ENCODE data around the gene UBXN4. TPM values are rescaled to one million over a fixed set of nuclear protein-coding genes. Genes with fewer than 3 reads are reported as not detected.
"Not testable (repeated sequence)": the region's sequence is repeated elsewhere in the genome, so short reads cannot be mapped to it uniquely, and the experiment has no call there.

Gene UBXN4
- total and polyA plus RNA-seq, 2 donors (not counting 3 experiments of a cell fraction or from before 2014, with no cell fraction given) = 40.8 to 108 TPM

GRCh38 chr2:135792401-135793150 is 50.9 kb downstream of the UBXN4 start:
- dilution Hi-C loops (cut with MboI; ENCODE audit: extremely low pct_ligation_motif_present, low sequenced_read_pairs) = no loop called here
- POLR2A ChIA-PET = no interaction called here

GRCh38 chr2:135795641-135796040 is 54.0 kb downstream of the UBXN4 start:
- FAIRE-seq; H2AFZ ChIP-seq (ENCODE audit: low read depth, low read length); H3K4me1 ChIP-seq (ENCODE audit: control insufficient read depth, extremely low read depth, insufficient read depth, low read length); H3K9me1 ChIP-seq (replicated peaks; ENCODE audit: control insufficient read depth, extremely low read depth, insufficient read depth, low read length); H3K36me3 ChIP-seq (ENCODE audit: control insufficient read depth in 2 of 2, extremely low read depth in 1 of 2, insufficient read depth in 2 of 2, low read length in 2 of 2); H3K9me3 ChIP-seq (replicated peaks; ENCODE audit: control insufficient read depth, insufficient read depth, low read length); H4K20me1 ChIP-seq (replicated peaks; ENCODE audit: control insufficient read depth, extremely low read depth, insufficient read depth, low read length); H3K27me3 ChIP-seq (ENCODE audit: control insufficient read depth in 2 of 2, insufficient read depth in 2 of 2, low read length in 2 of 2); BruUV-seq (replicated peaks); H3K4me3 ChIP-seq (replicated peaks in 1 of 3; ENCODE audit: insufficient read depth in 1 of 3, low read depth in 1 of 3, low read length in 3 of 3); H3K9ac ChIP-seq (replicated peaks; ENCODE audit: extremely low read depth, insufficient read depth, low read length); H3K79me2 ChIP-seq (ENCODE audit: control insufficient read depth, insufficient read depth, low read length); dilution Hi-C loops (cut with MboI; ENCODE audit: extremely low pct_ligation_motif_present, low sequenced_read_pairs); H3K4me2 ChIP-seq (ENCODE audit: insufficient read depth, low read length); POLR2A ChIA-PET; DNase-seq (ENCODE audit: low read depth, low spot score); H3K27ac ChIP-seq (ENCODE audit: insufficient read depth, low read depth, low read length): not testable (repeated sequence)
- intact Hi-C loops (cut with micrococcal nuclease) = loop anchor here (2.0 to 5.0 kb wide), 2 partner anchors 323 to 589 kb away; no protein-coding TSS in a partner anchor
- CTCF ChIA-PET = interaction anchor here (4.3 to 5.1 kb wide), 3 partner anchors 11 to 806 kb away, joined by 68 to 88 read pairs (median 78); no protein-coding TSS in a partner anchor

More at GRCh38 chr2:135792401-135793150, 50.9 kb downstream of the UBXN4 start:
- no TSS peak for BruUV-seq (replicated peaks)
- no peak overlapping the region for H3K4me3 ChIP-seq (replicated peaks in 1 of 3; ENCODE audit: insufficient read depth in 1 of 3, low read depth in 1 of 3, low read length in 3 of 3)
- H4K20me1 ChIP-seq (replicated peaks; ENCODE audit: control insufficient read depth, extremely low read depth, insufficient read depth, low read length) = no peaks in the 10 kb centered on the region
- no peaks in the 10 kb centered on the region for H3K9me1 ChIP-seq (replicated peaks; ENCODE audit: control insufficient read depth, extremely low read depth, insufficient read depth, low read length)
- no peak overlapping the region for H3K9ac ChIP-seq (replicated peaks; ENCODE audit: extremely low read depth, insufficient read depth, low read length)
- H3K4me1 ChIP-seq (ENCODE audit: control insufficient read depth, extremely low read depth, insufficient read depth, low read length) = no peaks in the 10 kb centered on the region
- H3K4me2 ChIP-seq (ENCODE audit: insufficient read depth, low read length) = no peak overlapping the region
- no peak for DNase-seq (ENCODE audit: low read depth, low spot score)
- TF ChIP-seq MAX (IDR thresholded peaks at IDR 0.05; ENCODE audit: insufficient read depth, insufficient read length) (no peak), MYC (IDR thresholded peaks at IDR 0.05; ENCODE audit: low read depth, low read length) (no peak), FOS (IDR thresholded peaks at IDR 0.05; ENCODE audit: borderline replicate concordance, insufficient read depth, low read length) (no peak)
- H2AFZ ChIP-seq (ENCODE audit: low read depth, low read length) = no peak overlapping the region
- no peak overlapping the region for H3K27ac ChIP-seq (ENCODE audit: insufficient read depth, low read depth, low read length)
- H3K9me3 ChIP-seq (replicated peaks; ENCODE audit: control insufficient read depth, insufficient read depth, low read length) = no peaks in the 10 kb centered on the region
- CTCF ChIA-PET = interaction anchor here (0.6 to 2.0 kb wide), 4 partner anchors 10 to 804 kb away, joined by 3 to 4 read pairs (median 3); no protein-coding TSS in a partner anchor
- no peaks in the 10 kb centered on the region for H3K36me3 ChIP-seq (ENCODE audit: control insufficient read depth in 2 of 2, extremely low read depth in 1 of 2, insufficient read depth in 2 of 2, low read length in 2 of 2)
- FAIRE-seq = no peak
- intact Hi-C loops (cut with micrococcal nuclease) = no loop called here
- no peaks in the 10 kb centered on the region for H3K79me2 ChIP-seq (ENCODE audit: control insufficient read depth, insufficient read depth, low read length)
- no peaks in the 10 kb centered on the region for H3K27me3 ChIP-seq (ENCODE audit: control insufficient read depth in 2 of 2, insufficient read depth in 2 of 2, low read length in 2 of 2)

All from endothelial cell of umbilical vein (primary cell).